Ecto neural progenitor cell (in vitro differentiated cells): Measurements from ENCODE around the gene MAGEB4.

ENCODE experiments used
- DNase-seq: peaks from one replicate; pipeline ENCODE4 v3.0.0-alpha.2; 2018; ENCODE audit warnings: low spot score

The MAGEB4 gene

GRCh38 chrX:30283456-30284200, 41.8 kb downstream of the MAGEB4 start:
- no peak for DNase-seq
